ENCODE measurements around the gene PKLR.
A peak's percentile ranks its signal among the peaks of the same experiment; 100 is the strongest.
"Not testable (repeated sequence)": the region's sequence is repeated elsewhere in the genome, so short reads cannot be mapped to it uniquely, and the experiment has no call there.

The PKLR gene

DNA sequence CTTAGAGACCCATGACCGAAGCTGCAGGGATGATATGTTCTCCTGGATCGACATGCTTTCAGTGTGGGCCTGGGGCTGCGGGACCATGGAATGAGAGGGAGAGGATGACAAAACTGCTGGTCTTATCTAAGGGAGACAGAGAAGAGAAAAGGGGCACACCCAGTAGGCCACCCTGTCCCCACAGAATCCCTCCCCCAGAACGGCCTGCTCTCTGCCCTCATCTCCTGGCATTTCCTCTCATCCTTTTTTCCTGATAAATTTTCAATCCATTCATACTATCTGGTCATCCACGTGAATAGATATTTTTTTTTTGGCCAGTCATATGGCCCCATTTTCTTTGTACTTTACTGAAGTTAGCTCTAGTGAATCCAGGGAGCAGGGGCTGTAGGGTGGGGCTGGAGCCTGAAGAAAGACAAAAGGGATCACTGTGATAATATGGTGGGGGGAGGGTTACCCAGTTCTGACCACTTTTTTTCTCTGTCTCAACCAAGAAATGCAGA is at the start of gene PKLR:
PKLR (minus strand) TSS at position 97 of the 500 bp plus-strand sequence; CDS start at position 54, 43 bp downstream.
- no peak for DNase-seq

DNA sequence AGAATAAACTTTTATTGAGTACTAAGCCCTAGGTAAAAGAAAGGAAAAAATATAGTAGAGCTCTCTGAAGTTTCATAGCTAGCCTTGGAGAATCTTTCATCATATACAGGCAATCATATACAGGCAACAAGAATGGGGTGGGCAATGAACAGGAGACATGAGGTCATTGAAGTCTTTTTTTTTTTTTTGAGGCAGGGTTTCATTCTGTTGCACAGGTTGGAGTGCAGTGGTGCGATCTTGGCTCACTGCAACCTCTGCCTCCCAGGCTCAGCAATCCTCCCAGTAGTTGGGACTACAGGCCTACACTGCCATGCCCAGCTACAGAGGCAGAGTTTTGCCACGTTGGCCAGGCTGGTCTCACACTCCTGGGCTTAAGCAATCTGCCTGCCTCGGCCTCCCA is 41.6 kb upstream of the PKLR start:
- DNase-seq: no peak

DNA sequence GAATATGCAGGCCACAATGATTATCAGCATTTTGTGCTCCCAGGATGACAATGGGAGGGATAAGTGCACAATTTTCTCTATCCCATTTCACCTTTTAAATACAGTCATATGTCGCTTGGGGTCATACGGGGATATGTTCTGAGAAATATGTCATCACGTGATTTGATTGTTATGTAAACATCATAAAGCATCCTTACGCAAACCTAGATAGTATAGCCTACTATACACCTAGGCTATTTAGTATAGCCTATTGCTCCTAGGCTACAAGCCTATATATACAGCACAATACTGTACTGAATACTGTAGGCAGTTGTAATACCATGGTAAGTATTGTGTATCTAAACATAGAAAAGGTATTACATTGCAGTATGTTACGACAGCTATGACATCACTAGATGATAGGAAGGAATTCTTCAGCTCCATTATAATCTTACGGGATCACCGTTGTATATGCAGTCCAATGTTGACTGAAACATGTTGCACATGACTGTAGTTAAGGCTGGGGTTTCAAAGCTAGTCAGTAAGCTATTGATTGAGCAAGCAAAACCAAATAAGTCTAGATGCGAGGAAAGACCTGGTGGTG is 38.4 kb upstream of the PKLR start:
- no peak for DNase-seq

DNA sequence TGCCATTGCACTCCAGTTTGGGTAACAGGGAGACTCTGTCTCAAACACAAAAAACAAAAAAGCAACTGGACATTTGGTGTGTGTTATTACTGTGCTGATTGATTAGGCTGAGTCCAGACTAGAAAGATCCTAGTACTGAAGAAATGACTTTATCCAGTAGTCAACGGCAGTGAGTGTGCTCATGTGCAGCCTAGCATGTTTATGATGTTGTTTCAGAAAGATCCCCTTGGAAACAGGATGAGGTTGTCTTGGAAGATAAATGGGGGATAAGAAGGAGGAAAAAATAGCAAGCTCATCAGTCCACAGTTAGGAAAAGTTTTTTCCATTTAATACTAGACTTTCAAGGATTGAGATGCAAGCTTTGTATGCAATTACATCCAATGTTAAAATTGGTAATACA is 33.7 kb upstream of the PKLR start:
- DNase-seq: no peak

DNA sequence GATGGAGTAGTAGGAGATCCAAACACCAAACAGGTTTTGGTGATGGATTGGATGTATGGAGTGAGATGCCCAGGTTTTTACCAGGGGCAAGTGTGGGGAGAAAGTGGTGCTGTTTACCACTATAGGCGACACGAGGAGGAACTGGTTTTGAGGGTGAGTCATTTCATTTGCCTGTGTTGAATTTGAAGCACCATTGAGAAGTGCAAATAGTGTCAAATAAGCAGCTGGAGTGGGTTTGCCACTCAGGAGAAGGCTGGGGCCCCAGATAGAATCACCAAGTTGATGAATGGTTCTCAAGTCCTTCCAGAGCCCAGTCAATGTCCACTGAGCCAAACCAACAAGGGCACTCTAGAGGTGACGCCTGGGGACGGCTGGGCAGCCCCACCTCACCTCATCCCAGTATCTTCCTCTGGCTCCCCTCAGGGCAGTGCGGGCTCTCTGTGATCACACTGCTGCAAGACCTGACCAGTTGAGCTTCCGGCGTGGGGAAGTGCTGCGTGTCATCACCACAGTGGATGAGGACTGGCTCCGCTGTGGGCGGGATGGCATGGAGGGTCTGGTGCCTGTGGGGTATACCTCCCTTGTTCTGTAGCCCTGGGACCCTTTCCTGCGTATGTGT is 28.9 kb upstream of the PKLR start:
- no peak for DNase-seq

DNA sequence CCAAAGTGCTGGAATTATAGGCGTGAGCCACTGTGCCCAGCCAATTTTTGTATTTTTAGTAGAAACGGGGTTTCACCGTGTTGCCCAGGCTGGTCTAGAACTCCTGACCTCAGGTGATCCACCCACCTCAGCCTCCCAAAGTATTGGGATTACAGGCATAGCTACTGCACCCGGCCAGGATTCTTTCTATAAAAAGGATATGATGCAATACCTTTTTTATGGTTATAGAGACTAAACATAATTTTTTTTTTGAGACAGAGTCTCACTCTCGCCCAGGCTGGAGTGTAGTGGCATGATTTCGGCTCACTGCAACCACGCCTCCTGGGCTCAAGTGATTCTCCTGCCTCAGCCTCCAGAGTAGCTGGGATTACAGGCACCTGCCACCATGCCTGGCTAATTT is 27.6 kb upstream of the PKLR start:
- not testable (repeated sequence) for DNase-seq

DNA sequence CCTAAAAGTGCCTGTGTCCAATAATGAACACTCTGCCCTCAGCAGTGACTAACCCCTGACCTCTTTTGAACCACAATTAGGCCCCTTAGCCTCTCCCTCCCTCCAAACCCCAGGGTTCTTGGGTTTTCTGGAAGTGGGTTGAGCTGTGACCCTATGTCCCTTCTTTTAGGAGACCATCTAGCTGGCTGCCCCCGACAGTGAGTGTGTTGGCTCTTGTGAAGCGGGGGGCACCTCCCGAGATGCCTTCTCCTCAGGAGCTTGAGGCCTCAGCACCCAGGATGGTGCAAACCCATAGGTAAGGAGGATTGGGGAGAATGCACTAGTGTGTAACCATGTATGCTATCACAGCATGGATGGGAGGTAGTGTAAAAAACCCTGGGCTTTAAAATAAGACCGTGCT is 26.7 kb upstream of the PKLR start:
- no peak for DNase-seq

DNA sequence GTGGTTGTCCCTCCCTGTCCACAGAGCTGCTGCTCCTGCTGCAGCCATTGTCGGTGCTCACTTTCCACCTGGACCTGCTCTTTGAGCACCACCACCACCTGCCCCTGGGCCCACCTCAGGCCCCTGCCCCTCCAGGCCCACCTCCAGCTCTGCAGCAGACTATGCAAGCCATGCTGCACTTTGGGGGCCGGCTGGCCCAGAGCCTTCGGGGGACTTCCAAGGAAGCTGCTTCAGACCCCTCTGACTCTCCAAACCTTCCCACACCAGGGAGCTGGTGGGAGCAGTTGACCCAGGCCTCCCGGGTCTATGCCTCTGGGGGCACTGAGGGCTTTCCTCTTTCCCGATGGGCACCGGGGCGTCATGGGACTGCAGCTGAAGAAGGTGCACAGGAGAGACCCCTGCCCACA is 25.4 kb upstream of the PKLR start:
- DNase-seq: no peak

DNA sequence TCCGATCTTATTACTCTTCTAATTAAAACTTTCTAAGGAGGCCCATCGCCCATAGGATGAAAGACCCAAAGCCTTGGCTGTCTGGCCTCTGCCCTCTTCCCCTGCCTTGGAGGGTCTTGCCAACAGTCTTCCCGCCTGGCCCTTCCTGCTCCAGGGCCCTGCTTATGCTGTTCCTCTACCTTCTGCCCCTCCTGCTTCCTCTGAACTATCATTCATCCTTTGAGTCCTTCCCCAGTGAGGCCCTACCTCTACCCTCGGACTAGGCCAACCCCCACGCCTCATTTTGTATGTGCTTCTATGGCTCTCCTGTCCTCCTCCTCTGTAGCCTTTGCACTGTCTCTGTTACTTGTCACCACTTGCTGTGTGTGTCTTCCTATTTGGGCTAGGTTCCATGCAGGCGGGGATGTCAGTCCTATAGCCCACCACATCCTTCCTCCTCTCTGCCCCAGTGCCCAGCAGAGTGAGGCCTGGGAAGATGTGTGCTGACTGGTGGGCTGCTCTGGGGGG is 24.8 kb upstream of the PKLR start:
- no peak for DNase-seq

DNA sequence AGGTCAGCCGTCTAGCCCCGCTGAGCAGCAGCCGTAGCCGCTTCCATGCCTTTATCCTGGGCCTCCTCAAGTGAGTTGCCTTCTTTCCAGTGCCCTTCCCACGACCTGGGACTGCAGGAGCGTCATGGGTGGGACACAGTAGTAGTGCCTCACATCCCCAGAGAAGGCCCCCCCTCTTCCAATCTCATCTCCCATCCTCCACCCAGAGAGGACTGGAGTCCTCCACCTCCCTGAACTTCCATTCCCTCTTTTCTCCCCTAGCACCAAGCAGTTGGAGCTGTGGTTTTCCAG is 24.3 kb upstream of the PKLR start:
- DNase-seq: no peak

DNA sequence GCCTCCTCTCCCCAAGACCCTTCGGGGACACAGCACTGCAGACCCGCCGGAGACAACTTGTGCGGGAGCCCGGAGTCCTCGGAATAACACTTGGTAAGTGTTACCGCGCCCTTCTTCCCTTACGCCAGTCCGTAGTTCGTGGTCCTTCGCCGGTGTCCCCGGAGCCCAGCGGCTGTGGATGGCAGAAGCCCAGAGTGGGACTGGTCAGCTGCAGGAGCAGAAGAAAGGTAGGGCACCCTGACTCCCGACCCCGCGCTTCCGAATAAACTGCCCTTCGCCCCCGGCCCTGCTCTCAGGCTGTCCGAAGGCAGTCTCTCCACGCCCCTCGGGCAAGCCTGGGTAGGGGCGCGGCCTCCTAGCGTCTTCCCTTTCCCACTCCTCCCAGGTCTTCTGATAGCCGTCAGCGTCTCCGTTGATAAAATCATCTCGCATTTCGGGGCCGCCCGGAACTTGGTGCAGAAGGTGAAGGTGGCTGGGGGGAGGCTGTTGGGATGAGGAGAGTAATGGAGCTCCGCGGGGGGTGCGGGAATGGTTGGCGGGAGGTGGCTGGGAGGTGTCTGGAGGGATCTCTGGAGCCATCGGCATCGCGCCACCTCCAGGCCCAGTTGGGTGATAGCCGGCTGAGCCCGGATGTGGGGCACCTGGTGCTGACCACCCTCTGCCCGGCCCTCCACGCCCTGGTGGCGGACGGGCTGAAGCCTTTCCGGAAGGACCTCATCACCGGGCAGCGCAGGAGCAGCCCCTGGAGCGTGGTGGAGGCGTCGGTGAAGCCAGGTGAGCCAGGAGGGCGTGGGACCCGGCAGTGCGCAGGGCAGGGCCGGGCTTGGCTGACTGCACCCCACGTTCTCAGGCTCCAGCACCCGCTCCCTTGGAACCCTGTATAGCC is 23.7 kb upstream of the PKLR start:
- no peak for DNase-seq

DNA sequence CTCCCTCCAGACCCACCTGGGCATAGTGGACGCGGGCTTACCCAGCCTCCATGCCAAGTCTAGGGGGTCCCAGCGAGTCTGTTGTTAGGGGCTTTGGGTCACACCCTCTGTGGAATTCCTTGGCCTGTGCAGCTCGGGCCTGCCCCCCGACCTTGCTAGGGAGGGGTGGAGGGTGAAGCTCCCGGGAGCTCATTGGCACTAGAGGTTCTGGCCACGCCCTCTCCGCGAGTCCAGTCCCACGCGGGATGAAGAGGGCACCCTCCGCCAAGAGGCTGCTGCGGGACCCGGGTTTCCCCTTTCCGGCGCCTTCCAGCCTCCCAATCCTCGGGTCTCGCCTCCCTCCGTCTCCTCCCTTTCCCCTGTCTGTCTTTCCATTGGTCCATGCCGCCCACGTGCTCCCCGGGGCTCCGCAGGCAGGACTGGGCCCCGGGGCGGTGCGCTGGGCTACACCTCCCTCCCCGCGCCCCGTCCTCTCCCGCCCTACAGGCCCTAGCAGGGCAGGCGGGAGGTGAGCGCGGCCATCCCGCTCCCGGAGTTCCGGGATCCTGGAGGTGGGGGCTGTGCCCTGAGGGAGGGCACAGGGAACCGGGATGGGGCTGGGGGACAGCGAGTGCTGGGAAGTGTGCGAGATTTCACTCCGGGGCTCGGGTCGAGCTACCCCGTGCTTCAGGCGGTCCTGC is 22.9 kb upstream of the PKLR start:
- DNase-seq: peak; percentile 87 to 91

DNA sequence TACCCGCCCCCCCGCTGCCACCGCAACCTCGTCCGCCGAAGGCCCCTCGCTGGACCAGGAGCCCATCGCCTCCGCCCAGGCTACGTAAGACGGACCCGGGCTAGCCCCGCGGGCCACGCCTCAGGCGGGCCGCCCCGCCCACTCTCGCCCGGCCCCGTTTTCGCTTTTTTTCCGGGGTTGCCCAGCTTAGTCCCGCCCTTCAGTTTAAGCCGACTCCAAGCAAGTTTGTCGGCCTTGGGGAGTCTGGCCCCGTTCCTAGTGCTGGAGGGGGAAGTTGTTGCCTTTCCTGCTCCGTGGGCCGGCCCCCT is 22.4 kb upstream of the PKLR start:
- DNase-seq: peak; percentile 78 to 87

DNA sequence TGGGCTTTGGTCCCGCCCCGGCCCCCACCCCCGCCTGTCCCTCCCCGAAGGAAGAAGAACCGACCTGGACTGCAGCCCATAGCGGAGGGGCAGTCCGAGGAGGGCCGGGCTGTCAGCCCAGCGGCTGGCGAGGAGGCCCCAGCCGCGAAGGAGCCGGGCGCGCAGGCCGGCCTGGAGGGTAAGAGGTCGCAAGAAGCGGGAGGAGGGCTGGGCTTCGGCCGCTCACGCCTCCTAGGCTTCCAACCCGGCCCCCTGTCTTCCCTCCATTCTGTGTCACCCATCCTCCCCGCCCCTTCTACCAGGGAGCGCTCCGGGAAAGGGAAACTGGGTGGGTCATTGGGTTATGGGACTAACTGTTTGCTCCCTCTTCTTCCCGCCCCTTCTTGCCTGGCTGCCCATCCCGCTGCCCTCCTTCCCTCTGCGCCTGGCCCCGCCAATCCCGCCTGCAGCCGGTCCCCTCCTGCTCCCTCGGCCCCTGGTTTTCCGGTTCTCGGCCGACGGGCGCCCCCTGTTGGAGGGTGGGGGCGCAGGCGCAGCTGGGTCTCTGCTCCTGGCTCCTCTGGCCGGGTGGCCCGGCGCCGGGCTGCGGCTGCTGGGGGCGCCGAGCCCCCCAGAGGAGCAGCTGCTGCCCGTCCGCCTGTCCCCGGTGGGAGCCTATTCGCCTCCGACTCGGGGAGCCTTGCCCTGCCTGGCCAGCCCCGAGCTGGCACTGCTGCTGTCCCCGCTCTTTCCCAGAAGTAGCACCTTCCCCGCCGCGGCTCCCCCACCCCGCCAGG is 21.9 kb upstream of the PKLR start:
- DNase-seq: peak; percentile 78 to 85

DNA sequence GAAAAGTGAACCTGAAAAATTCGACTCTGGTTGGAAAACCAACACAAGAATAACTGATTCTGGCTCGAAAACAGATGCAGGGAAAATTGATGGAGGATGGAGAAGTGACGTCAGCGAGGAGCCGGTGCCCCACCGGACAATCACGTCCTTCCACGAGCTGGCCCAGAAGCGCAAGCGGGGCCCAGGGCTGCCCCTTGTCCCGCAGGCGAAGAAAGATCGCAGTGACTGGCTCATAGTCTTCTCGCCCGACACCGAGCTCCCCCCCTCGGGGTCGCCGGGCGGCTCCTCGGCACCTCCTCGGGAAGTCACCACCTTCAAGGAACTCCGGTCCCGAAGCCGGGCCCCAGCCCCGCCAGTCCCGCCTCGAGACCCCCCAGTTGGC is 21.3 kb upstream of the PKLR start:
- no peak for DNase-seq

DNA sequence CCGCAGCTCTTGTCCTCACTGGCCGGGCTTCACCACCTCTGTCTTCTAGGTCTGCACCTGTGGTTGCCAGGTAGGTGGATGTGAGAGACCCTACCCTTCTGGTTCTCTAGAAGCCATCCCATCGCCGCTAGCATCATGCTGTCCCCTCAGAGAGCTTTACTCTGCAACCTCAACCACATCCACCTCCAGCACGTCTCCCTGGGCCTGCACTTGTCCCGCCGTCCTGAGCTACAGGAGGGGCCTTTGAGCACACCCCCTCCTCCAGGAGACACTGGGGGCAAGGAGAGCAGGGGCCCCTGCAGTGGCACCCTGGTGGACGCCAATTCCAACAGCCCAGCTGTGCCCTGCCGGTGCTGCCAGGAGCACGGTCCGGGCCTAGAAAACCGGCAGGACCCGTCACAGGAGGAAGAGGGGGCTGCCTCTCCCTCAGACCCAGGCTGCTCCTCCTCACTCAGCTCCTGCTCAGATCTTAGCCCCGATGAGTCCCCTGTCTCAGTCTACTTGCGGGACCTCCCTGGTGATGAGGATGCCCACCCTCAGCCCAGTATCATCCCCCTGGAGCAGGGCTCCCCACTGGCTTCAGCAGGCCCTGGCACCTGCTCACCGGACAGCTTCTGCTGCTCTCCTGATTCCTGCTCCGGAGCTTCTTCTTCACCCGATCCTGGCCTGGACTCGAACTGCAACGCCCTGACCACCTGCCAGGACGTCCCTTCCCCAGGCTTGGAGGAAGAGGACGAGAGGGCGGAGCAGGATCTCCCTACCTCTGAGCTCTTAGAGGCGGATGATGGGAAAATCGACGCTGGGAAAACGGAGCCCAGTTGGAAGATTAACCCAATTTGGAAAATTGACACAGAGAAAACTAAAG is 20.6 kb upstream of the PKLR start:
- no peak for DNase-seq

DNA sequence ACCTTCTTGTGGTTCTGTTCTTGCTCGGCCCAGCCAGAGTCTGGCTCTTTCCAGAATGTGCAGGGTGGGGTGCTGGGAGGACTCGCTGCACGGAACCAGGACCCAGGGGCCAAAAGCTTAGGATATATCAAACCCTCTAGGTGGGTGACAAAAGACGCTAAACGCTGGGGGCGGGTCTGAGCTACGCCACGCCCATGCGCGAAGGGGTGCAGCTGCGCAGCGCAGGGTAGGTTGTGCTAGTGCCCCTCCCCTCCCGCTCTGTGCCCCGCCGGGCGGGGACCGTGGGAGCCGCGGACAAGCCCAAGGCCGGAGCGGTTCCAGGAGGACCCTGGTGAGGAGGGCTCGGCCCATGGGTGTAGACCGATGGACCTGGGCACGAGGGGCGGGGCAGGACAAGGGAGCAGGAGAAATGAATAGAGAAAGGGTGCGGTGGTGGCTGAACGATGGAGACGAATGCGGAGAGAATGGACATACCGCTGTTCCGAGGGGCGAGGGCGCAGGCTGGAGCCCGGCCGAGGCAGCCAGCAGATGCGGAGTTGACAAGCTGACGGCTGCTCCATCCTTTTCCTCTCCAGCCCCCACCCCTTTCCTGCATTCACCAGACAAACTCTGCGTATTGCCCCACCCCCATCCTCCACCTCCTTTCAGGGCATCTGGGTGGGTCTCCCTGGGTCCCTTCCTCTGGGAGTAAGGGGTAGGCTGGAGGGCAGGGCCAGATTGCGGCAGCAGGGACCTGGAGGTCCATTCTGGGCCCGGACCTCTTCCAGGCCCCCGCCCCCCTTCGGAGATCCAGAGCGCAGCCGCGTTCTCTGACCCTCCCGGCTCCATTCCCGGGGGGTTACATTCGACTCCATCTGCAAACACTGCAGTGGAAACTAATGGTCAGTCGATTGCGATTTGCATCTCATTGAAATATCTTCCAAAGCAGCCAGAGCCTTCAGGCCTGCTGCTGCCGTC is 19.7 kb upstream of the PKLR start, which contains the start of gene RUSC1:
RUSC1 (plus strand) TSS at position 234 of the 957 bp plus-strand sequence. CDS start 880 bp downstream, outside the sequence.
- peak; percentile 73 to 75 for DNase-seq

DNA sequence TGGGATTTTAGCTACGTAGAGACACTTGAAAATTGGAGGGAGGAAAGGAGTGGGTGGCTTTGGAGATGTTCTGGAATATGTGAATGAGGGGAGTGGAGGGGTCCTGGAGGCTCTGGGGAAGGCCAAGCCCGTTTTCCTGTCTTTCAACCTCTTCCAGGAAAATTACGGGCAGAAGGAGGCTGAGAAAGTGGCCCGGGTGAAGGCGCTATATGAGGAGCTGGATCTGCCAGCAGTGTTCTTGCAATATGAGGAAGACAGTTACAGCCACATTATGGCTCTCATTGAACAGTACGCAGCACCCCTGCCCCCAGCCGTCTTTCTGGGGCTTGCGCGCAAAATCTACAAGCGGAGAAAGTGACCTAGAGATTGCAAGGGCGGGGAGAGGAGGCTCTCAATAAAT is 19.0 kb upstream of the PKLR start:
- no peak for DNase-seq

DNA sequence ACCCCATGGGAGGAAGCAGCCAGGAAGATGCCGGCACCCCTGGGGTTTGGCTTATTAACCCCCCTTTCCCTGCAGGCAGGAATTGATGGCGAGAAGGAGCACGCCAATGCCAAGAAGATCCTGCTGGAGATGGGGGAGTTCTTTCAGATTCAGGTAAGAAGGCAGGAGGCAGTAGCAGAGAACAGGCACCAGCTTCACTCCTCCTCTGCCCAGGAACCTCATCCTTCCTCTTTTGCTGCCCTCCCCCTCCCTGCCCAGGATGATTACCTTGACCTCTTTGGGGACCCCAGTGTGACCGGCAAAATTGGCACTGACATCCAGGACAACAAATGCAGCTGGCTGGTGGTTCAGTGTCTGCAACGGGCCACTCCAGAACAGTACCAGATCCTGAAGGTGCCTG is 18.3 kb upstream of the PKLR start:
- DNase-seq: no peak

DNA sequence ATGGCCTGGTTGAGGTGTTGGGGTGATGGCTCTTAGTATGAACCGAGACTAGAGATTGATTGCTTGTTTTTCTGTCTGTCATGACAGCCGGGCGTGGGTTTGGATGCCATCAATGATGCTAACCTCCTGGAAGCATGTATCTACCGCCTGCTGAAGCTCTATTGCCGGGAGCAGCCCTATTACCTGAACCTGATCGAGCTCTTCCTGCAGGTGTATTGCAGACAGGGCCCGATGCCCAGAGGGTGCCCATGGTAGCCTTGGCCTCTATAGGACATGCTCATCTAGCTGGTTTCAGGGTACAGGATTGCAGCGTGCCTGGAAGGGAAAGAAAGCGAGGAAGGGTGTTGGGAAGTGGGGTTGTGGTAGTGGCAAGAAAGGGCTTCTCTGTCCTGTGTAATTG is 16.8 kb upstream of the PKLR start:
- DNase-seq: no peak

Measured in CD4-positive, alpha-beta T cell treated with Interferon alpha-2 for 1 hour (primary cell).